GM11168 (cell line): ENCODE measurements around the gene PLOD2.
"Not testable (repeated sequence)": the region's sequence is repeated elsewhere in the genome, so short reads cannot be mapped to it uniquely, and the experiment has no call there.

Source experiments
- in situ Hi-C: fragments of 300-500 bp; cut with MboI; formaldehyde crosslinking; loops from one replicate; pipeline ENCODE4 v1.12.0; 2022; ENCODE audit warnings: low sequenced_read_pairs; ENCODE audit not compliant: unreplicated experiment

Gene PLOD2

GRCh38 chr3:146148468-146148931 lies 12.5 kb downstream of the PLOD2 start:
- in situ Hi-C loops, result no loop called here

- in situ Hi-C loops, result no loop called here
Observed at GRCh38 chr3:146145642-146146041, 15.3 kb downstream of the PLOD2 start.

- in situ Hi-C loops, result no loop called here
Observed at GRCh38 chr3:146142757-146143156, 18.2 kb downstream of the PLOD2 start.

- in situ Hi-C loops, result no loop called here
Observed at GRCh38 chr3:146139586-146140110, 21.3 kb downstream of the PLOD2 start.

GRCh38 chr3:146138902-146139301 lies 22.1 kb downstream of the PLOD2 start:
- in situ Hi-C loops, result no loop called here

- in situ Hi-C loops, result no loop called here
Observed at GRCh38 chr3:146136647-146137046, 24.3 kb downstream of the PLOD2 start.

GRCh38 chr3:146134348-146135117 lies 26.5 kb downstream of the PLOD2 start:
- in situ Hi-C loops, result no loop called here

GRCh38 chr3:146133441-146133840 lies 27.5 kb downstream of the PLOD2 start:
- in situ Hi-C loops, result no loop called here

GRCh38 chr3:146131616-146132410 lies 29.2 kb downstream of the PLOD2 start:
- in situ Hi-C loops, result no loop called here

- in situ Hi-C loops, result no loop called here
Observed at GRCh38 chr3:146130881-146131371, 30.1 kb downstream of the PLOD2 start.

- in situ Hi-C loops, result no loop called here
Observed at GRCh38 chr3:146129750-146130149, 31.2 kb downstream of the PLOD2 start.

- in situ Hi-C loops, result no loop called here
Observed at GRCh38 chr3:146128939-146129338, 32.0 kb downstream of the PLOD2 start.

- in situ Hi-C loops, result no loop called here
Observed at GRCh38 chr3:146128179-146128578, 32.8 kb downstream of the PLOD2 start.

- in situ Hi-C loops, result no loop called here
Observed at GRCh38 chr3:146125951-146126350, 35.0 kb downstream of the PLOD2 start.

- in situ Hi-C loops, result no loop called here
Observed at GRCh38 chr3:146124126-146124801, 36.7 kb downstream of the PLOD2 start.

- in situ Hi-C loops, result no loop called here
Observed at GRCh38 chr3:146117406-146118285, 43.3 kb downstream of the PLOD2 start.

- in situ Hi-C loops, result no loop called here
Observed at GRCh38 chr3:146115619-146116018, 45.4 kb downstream of the PLOD2 start.

- in situ Hi-C loops, result not testable (repeated sequence)
Observed at GRCh38 chr3:146113804-146114203, 47.2 kb downstream of the PLOD2 start.

- in situ Hi-C loops, result no loop called here
Observed at GRCh38 chr3:146111337-146111736, 49.6 kb downstream of the PLOD2 start.
